ENCODE data around the gene ADK.

GRCh38 chr10:74160013-74160412 lies 9.0 kb downstream of the ADK start:
- TF ChIP-seq CTCF (IDR thresholded peaks at IDR 0.05) (no peak), POLR2A (IDR thresholded peaks at IDR 0.05) (no peak)

Measured in thyroid gland (tissue), 4 donors.